Natural killer cell treated with Interleukin-12 subunit alpha and Interleukin-12 subunit beta and Interleukin-15 and Interleukin-18, amount 100 ng/mL, for 72 hours (primary cell): ENCODE results near the gene DTX1. TPM values are rescaled to one million over a fixed set of nuclear protein-coding genes. Genes with fewer than 3 reads are reported as not detected.
A peak's percentile ranks its signal among the peaks of the same experiment; 100 is the strongest.
"Not testable (repeated sequence)": the region's sequence is repeated elsewhere in the genome, so short reads cannot be mapped to it uniquely, and the experiment has no call there.

ENCODE experiments used
- ATAC-seq, 2 donors: fragments of 150-1000 bp; cut with Tn5 transposase in 1 of 2; sonication (Bioruptor Pico), chemical (Tn5 transposase) in 1 of 2; 2 replicates each; pipeline ENCODE4 v1.10.0; 2021
- DNase-seq: peaks from one replicate; pipeline ENCODE4 v3.0.0; 2022; ENCODE audit warnings: low spot score
- H3K27ac Mint-ChIP-seq, 2 donors: 1 replicate in 1 of 2; 2 replicates in 1 of 2; pipeline ENCODE4 v1.8.0; 2022; ENCODE audit warnings: mixed read lengths in 2 of 2, mild to moderate bottlenecking in 1 of 2, moderate library complexity in 1 of 2
- H3K27me3 Mint-ChIP-seq, 2 donors: 1 replicate in 1 of 2; 2 replicates in 1 of 2; pipeline ENCODE4 v1.8.0; 2022; ENCODE audit warnings: mixed read lengths in 2 of 2
- H3K36me3 Mint-ChIP-seq: one replicate; pipeline ENCODE4 v1.8.0; 2022; ENCODE audit warnings: mixed read lengths
- H3K4me1 Mint-ChIP-seq, 2 donors: 1 replicate in 1 of 2; 2 replicates in 1 of 2; pipeline ENCODE4 v1.8.0; 2022; ENCODE audit warnings: low read depth in 2 of 2, mixed read lengths in 2 of 2, mild to moderate bottlenecking in 1 of 2
- H3K4me3 Mint-ChIP-seq: one replicate; pipeline ENCODE4 v1.8.0; 2022; ENCODE audit warnings: mixed read lengths
- H3K9me3 Mint-ChIP-seq: 2 replicates; pipeline ENCODE4 v1.8.0; 2022; ENCODE audit warnings: mixed read lengths
- total RNA-seq, 2 donors: library from RNA; stranded (reverse); gene quantifications; one replicate each; pipeline ENCODE4 v1.2.3, GENCODE V29; 2022

Gene DTX1
- total RNA-seq, 2 donors from 2014 or later = 1.2 TPM; not detected in 1

GRCh38 chr12:113112043-113112899 lies 55.7 kb downstream of the DTX1 start:
- no peaks in the 10 kb centered on the region for H3K36me3 Mint-ChIP-seq
- peaks cover 0 to 7% of the 10 kb centered on the region in 2 donors for H3K27me3 Mint-ChIP-seq
- DNase-seq (no peak), ATAC-seq (no peak)
- H3K4me1 Mint-ChIP-seq = peaks cover 0 to 3% of the 10 kb centered on the region in 2 donors
- no peak overlapping the region for H3K4me3 Mint-ChIP-seq
- H3K9me3 Mint-ChIP-seq = no peaks in the 10 kb centered on the region
- no peak overlapping the region for H3K27ac Mint-ChIP-seq

GRCh38 chr12:113113397-113113796 lies 56.9 kb downstream of the DTX1 start:
- Mint-ChIP-seq H3K27me3 (peaks cover 0 to 7% of the 10 kb centered on the region in 2 donors), H3K4me3 (no peak overlapping the region), H3K36me3 (no peaks in the 10 kb centered on the region), H3K9me3 (no peaks in the 10 kb centered on the region), H3K4me1 (peaks cover 0 to 3% of the 10 kb centered on the region in 2 donors), H3K27ac (no peak overlapping the region)
- DNase-seq (no peak), ATAC-seq (no peak)

- peaks cover 0 to 3% of the 10 kb centered on the region in 2 donors for H3K4me1 Mint-ChIP-seq
- ATAC-seq = peak in 1 of 2 donors; percentile 32
- H3K4me3 Mint-ChIP-seq = no peak overlapping the region
- H3K27ac Mint-ChIP-seq = no peak overlapping the region
- H3K27me3 Mint-ChIP-seq = peaks cover 0 to 7% of the 10 kb centered on the region in 2 donors
- DNase-seq = no peak
- H3K36me3 Mint-ChIP-seq = no peaks in the 10 kb centered on the region
- H3K9me3 Mint-ChIP-seq = no peaks in the 10 kb centered on the region
Observed at GRCh38 chr12:113114447-113115178, 58.1 kb downstream of the DTX1 start.

DNA sequence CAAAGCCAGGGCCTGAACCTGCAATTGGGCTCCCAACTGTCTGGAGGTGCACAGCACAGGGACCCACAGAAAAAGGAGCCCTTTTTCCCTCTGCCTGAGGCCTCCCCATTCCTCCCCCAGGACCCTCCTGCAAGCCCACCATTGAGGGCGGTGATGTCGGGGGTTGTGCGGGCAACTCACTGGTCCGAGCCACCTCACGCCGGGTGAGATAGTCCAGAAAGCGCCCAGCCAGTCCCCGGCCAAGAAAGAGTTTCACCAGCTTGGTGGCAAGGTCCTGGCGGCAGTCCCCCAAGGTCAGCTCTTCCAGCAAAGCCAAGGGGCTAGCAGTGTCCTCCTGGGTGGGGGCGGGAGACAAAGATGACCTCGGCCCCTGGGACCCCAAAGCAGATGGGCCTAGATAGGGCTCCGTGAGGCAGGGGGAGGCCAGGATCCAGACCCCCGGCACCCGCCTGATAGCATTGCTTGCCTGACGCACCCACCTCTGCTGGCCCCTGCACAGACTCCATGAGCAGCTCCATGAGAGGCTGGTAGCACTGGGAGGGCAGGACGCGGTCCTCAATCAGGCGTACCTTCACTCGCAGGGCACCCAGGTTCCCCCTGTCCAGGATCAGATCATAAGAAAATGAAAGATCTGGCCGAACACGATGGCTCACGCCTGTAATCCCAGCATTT lies 59.1 kb downstream of the DTX1 start:
- Mint-ChIP-seq H3K36me3 (no peaks in the 10 kb centered on the region), H3K4me1 (no peaks in the 10 kb centered on the region), H3K4me3 (no peak overlapping the region), H3K27me3 (peaks cover 0 to 11% of the 10 kb centered on the region in 2 donors), H3K27ac (no peak overlapping the region), H3K9me3 (no peaks in the 10 kb centered on the region)
- ATAC-seq (no peak), DNase-seq (no peak)

DNA sequence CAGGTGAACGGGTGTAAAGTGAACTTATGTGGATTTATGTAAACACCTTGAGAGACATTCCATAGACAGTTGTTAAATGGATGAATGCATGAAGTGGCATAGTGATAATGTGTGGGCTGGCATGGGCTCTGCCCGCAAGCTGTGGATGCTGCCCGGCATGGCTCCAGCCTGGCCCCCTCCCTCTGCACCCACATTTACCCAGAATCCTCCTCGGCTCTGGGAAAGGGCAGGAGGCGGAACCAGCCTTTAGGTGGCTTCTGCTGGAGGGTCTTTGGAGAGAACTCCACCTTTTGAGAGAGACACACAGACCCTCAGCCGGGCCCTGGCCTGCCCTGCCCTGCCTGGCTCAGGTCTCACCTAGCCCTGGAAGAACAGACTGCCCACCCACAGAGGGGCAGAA lies 60.3 kb downstream of the DTX1 start:
- H3K27ac Mint-ChIP-seq = no peak overlapping the region
- H3K36me3 Mint-ChIP-seq = no peaks in the 10 kb centered on the region
- H3K4me3 Mint-ChIP-seq = no peak overlapping the region
- no peaks in the 10 kb centered on the region for H3K4me1 Mint-ChIP-seq
- ATAC-seq (peak in 1 of 2 donors; percentile 8), DNase-seq (no peak)
- no peaks in the 10 kb centered on the region for H3K9me3 Mint-ChIP-seq
- H3K27me3 Mint-ChIP-seq = peaks cover 0 to 8% of the 10 kb centered on the region in 2 donors

GRCh38 chr12:113117684-113118083 lies 61.2 kb downstream of the DTX1 start:
- H3K36me3 Mint-ChIP-seq, H3K4me1 Mint-ChIP-seq, DNase-seq, H3K27me3 Mint-ChIP-seq, H3K4me3 Mint-ChIP-seq, H3K9me3 Mint-ChIP-seq, H3K27ac Mint-ChIP-seq, ATAC-seq: not testable (repeated sequence)

DNA sequence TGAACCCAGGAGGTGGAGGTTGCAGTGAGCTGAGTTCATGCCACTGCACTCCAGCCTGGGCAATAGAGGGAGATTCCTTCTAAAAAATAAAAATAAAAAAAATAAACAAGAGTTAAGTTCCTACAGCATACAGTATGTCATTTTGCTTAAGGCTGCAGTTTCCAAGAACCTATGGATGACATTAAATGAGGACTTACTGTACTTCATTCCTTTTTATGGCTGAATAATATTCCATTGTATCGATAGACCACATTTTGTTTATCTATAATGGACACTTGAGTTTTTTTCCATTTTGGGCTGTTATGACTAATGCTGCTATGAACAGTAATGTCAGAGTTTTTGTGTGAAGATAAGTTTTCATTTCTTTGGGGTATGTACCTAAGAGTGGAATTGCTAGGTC lies 61.6 kb downstream of the DTX1 start:
- Mint-ChIP-seq H3K27ac (no peak overlapping the region), H3K9me3 (no peaks in the 10 kb centered on the region), H3K36me3 (peaks cover 6% of the 10 kb centered on the region), H3K4me3 (no peak overlapping the region), H3K27me3 (peaks cover 5 to 7% of the 10 kb centered on the region in 2 donors), H3K4me1 (no peaks in the 10 kb centered on the region)
- DNase-seq = no peak
- ATAC-seq = no peak

DNA sequence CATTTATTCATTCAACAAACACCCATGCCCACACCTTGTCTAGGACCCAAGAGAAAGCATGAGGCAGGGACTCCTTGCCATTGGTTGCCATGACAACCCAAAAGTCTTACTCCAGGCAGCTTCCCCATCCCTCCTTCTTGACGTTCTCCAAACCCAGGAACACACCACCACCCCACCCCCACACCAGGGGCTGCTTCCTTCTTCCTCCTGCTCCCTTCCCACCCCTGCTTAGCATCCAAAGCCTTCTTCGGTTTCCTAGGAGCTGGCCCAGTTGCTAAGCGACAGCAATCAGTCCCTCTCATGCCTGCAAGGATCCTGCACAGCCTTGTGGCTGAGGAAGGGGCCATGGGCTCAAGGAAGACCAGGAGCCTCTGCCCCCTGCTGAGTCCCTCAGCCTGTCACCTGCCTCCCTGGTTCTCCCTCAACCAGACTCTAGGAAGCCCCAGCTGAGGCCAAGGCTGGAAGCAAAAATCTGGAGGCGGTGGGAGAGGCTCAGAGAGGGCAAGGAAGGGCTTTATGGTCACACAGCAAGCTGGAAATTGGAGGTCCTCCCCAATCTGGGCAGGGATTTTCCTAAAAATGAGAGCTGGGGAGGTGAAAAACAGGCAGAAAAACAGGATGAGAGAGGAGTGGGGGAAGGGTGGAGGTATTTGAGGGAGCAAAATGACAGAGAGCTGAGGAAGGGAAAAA lies 63.6 kb downstream of the DTX1 start:
- Mint-ChIP-seq H3K9me3 (no peaks in the 10 kb centered on the region), H3K36me3 (peaks cover 10% of the 10 kb centered on the region), H3K4me1 (no peaks in the 10 kb centered on the region), H3K27ac (no peak overlapping the region), H3K4me3 (no peak overlapping the region), H3K27me3 (peaks cover 11% of the 10 kb centered on the region in 2 donors)
- DNase-seq = no peak
- no peak for ATAC-seq

- DNase-seq (no peak), ATAC-seq (no peak)
- Mint-ChIP-seq H3K4me1 (no peaks in the 10 kb centered on the region), H3K27me3 (peaks cover 11% of the 10 kb centered on the region in 2 donors), H3K4me3 (no peak overlapping the region), H3K9me3 (no peaks in the 10 kb centered on the region), H3K36me3 (peaks cover 10% of the 10 kb centered on the region), H3K27ac (no peak overlapping the region)
Observed at GRCh38 chr12:113120670-113121370, 64.3 kb downstream of the DTX1 start.

- peak; percentile 26 for DNase-seq
Observed at GRCh38 chr12:113127791-113128199, 71.3 kb downstream of the DTX1 start.

GRCh38 chr12:113128802-113129663 lies 72.5 kb downstream of the DTX1 start:
- peak; percentile 49 for DNase-seq
- Mint-ChIP-seq H3K27ac (no peak overlapping the region), H3K4me3 (no peak overlapping the region), H3K36me3 (no peaks in the 10 kb centered on the region), H3K4me1 (no peaks in the 10 kb centered on the region), H3K27me3 (peaks cover 7 to 13% of the 10 kb centered on the region in 2 donors), H3K9me3 (no peaks in the 10 kb centered on the region)
- no peak for ATAC-seq

More at GRCh38 chr12:113127791-113128199, 71.3 kb downstream of the DTX1 start:
- ATAC-seq = peak in 1 of 2 donors; percentile 5
- peaks cover 15 to 16% of the 10 kb centered on the region in 2 donors for H3K27me3 Mint-ChIP-seq
- H3K36me3 Mint-ChIP-seq = peaks cover 8% of the 10 kb centered on the region
- no peak overlapping the region for H3K4me3 Mint-ChIP-seq
- H3K27ac Mint-ChIP-seq = no peak overlapping the region
- H3K9me3 Mint-ChIP-seq = no peaks in the 10 kb centered on the region
- no peaks in the 10 kb centered on the region for H3K4me1 Mint-ChIP-seq
